Calu3 (cell line): Measurements from ENCODE around the gene HFE. TPM values are rescaled to one million over a fixed set of nuclear protein-coding genes. Genes with fewer than 3 reads are reported as not detected.
A peak's percentile ranks its signal among the peaks of the same experiment; 100 is the strongest.

Experiments
- BruUV-seq: library from RNA; stranded (reverse); fragments of 400-500 nt; replicated peaks from 2 replicates; lab custom pipeline; 2021; lab: Mats Ljungman, UMichigan
- CTCF ChIA-PET: fragments of 300-600 bp; sonication (Branson Sonifier 250); formaldehyde crosslinking; loops from one replicate; lab custom pipeline; 2022; ENCODE audit warnings: antibody characterized with exemption; lab: Charles Lee
- DNase-seq: peaks from one replicate; pipeline ENCODE4 v3.0.0; 2022
- H3K27ac Mint-ChIP-seq: one replicate; pipeline ENCODE4 v1.8.0; 2022; ENCODE audit warnings: mixed read lengths; ENCODE audit not compliant: unreplicated experiment
- H3K27me3 Mint-ChIP-seq: one replicate; pipeline ENCODE4 v1.8.0; 2022; ENCODE audit warnings: mixed read lengths; ENCODE audit not compliant: unreplicated experiment
- H3K36me3 Mint-ChIP-seq: one replicate; pipeline ENCODE4 v1.8.0; 2022; ENCODE audit warnings: mild to moderate bottlenecking, moderate library complexity, mixed read lengths; ENCODE audit not compliant: insufficient read depth, unreplicated experiment
- H3K4me1 Mint-ChIP-seq: one replicate; pipeline ENCODE4 v1.8.0; 2022; ENCODE audit warnings: mild to moderate bottlenecking, low read depth, mixed read lengths; ENCODE audit not compliant: unreplicated experiment
- H3K4me3 Mint-ChIP-seq: one replicate; pipeline ENCODE4 v1.8.0; 2022; ENCODE audit warnings: mild to moderate bottlenecking, low read depth, moderate library complexity, mixed read lengths; ENCODE audit not compliant: unreplicated experiment
- H3K9me3 Mint-ChIP-seq: one replicate; pipeline ENCODE4 v1.8.0; 2022; ENCODE audit warnings: low read depth, mixed read lengths; ENCODE audit not compliant: unreplicated experiment
- CTCF ChIP-seq: fragments of 200-600 bp; IDR thresholded peaks from one replicate; pipeline ENCODE4 v1.8.0; 2022; ENCODE audit warnings: antibody characterized with exemption; ENCODE audit not compliant: unreplicated experiment
- intact Hi-C: fragments of 100-400 bp; cut with micrococcal nuclease; formaldehyde crosslinking; loops from one replicate; pipeline ENCODE4 v1.10.0; 2022; ENCODE audit not compliant: unreplicated experiment
- total RNA-seq: library from RNA; stranded (reverse); gene quantifications from 2 replicates; pipeline ENCODE4 v1.2.3, GENCODE V29; 2022

Gene HFE
- total RNA-seq, 1 experiment from 2014 or later, result 24.9 TPM

GRCh38 chr6:26103141-26103769 is 16.0 kb downstream of the HFE start:
- intact Hi-C loops, result loop anchor here (2.0 to 5.0 kb wide), 2 partner anchors 102 to 114 kb away; a partner anchor contains a TSS
- TSS peak; percentile 94 for BruUV-seq
- DNase-seq, result no peak
- CTCF ChIA-PET, result interaction anchor here (0.6 to 3.6 kb wide), 14 partner anchors 15 to 105 kb away, joined by 3 to 21 read pairs (median 4); a partner anchor contains a TSS
- no peak for TF ChIP-seq CTCF
- H3K27me3 Mint-ChIP-seq, result no peaks in the 10 kb centered on the region
- H3K36me3 Mint-ChIP-seq, result peaks cover 23% of the 10 kb centered on the region
- peaks cover 5% of the 10 kb centered on the region for H3K9me3 Mint-ChIP-seq
- peaks cover 28% of the 10 kb centered on the region for H3K4me1 Mint-ChIP-seq
- peak overlapping the region; percentile 99 for H3K27ac Mint-ChIP-seq
- peak overlapping the region; percentile 82 for H3K4me3 Mint-ChIP-seq

GRCh38 chr6:26103770-26104456 is 16.7 kb downstream of the HFE start:
- Mint-ChIP-seq H3K4me3 (peak overlapping the region; percentile 82), H3K27me3 (no peaks in the 10 kb centered on the region), H3K27ac (peak overlapping the region; percentile 99), H3K36me3 (peaks cover 23% of the 10 kb centered on the region), H3K9me3 (peaks cover 5% of the 10 kb centered on the region), H3K4me1 (peaks cover 28% of the 10 kb centered on the region)
- DNase-seq, result peak; percentile 91
- BruUV-seq, result TSS peak; percentile 100
- CTCF ChIA-PET, result interaction anchor here (0.6 to 3.6 kb wide), 16 partner anchors 10 to 106 kb away, joined by 3 to 21 read pairs (median 4); a partner anchor contains a TSS
- peak; percentile 56 for TF ChIP-seq CTCF
- intact Hi-C loops, result loop anchor here (1.0 to 5.0 kb wide), 3 partner anchors 17 to 113 kb away; a partner anchor contains a TSS

GRCh38 chr6:26104457-26105108 is 17.4 kb downstream of the HFE start:
- H3K36me3 Mint-ChIP-seq, result peaks cover 23% of the 10 kb centered on the region
- CTCF ChIA-PET, result interaction anchor here (0.7 to 3.6 kb wide), 6 partner anchors 11 to 145 kb away, joined by 3 to 21 read pairs (median 10); a partner anchor contains a TSS

More at GRCh38 chr6:26104457-26105108, 17.4 kb downstream of the HFE start:
- H3K27ac Mint-ChIP-seq, result peak overlapping the region; percentile 99
- H3K4me1 Mint-ChIP-seq, result peaks cover 28% of the 10 kb centered on the region
- H3K4me3 Mint-ChIP-seq, result peak overlapping the region; percentile 82
- intact Hi-C loops, result loop anchor here (1.0 to 5.0 kb wide), 2 partner anchors 17 to 113 kb away; a partner anchor contains a TSS
- peak; percentile 29 for DNase-seq
- H3K9me3 Mint-ChIP-seq, result peaks cover 5% of the 10 kb centered on the region
- no peak for TF ChIP-seq CTCF
- no TSS peak for BruUV-seq
- H3K27me3 Mint-ChIP-seq, result no peaks in the 10 kb centered on the region
